ENCODE measurements around the gene ATPAF1.

The ATPAF1 gene

GRCh38 chr1:46690931-46691421 is 22.8 kb upstream of the ATPAF1 start (continued):
- TF ChIP-seq ZSCAN5A (tag by site-specific recombination; IDR thresholded peaks at IDR 0.05) (no peak), BCL11A (tag by site-specific recombination; IDR thresholded peaks at IDR 0.05; ENCODE audit: low read depth) (no peak), ZNF140 (tag by site-specific recombination; IDR thresholded peaks at IDR 0.05) (no peak), ZNF629 (tag by site-specific recombination; IDR thresholded peaks at IDR 0.05) (peak; percentile 60), ZNF621 (tag by site-specific recombination; IDR thresholded peaks at IDR 0.05) (no peak), ZNF335 (tag by site-specific recombination; conservative IDR thresholded peaks at IDR 0.05) (no peak), SCRT2 (tag by site-specific recombination; IDR thresholded peaks at IDR 0.05) (peak; percentile 92), ZNF48 (tag by site-specific recombination; IDR thresholded peaks at IDR 0.05) (no peak), ZNF350 (tag by site-specific recombination; IDR thresholded peaks at IDR 0.05) (no peak), ZNF280D (tag by site-specific recombination; IDR thresholded peaks at IDR 0.05) (no peak), HOXD13 (CRISPR knock-in tag; IDR thresholded peaks at IDR 0.05; ENCODE audit: borderline replicate concordance) (no peak), ZNF664 (tag by site-specific recombination; IDR thresholded peaks at IDR 0.05) (no peak), ZNF174 (tag by site-specific recombination; IDR thresholded peaks at IDR 0.05) (no peak), KLF10 (tag by site-specific recombination; IDR thresholded peaks at IDR 0.05) (peak; percentile 63), ZNF416 (tag by site-specific recombination; IDR thresholded peaks at IDR 0.05) (no peak), ZNF830 (tag by site-specific recombination; IDR thresholded peaks at IDR 0.05; ENCODE audit: low read depth) (no peak), ZFP69B (tag by site-specific recombination; IDR thresholded peaks at IDR 0.05) (no peak), ZNF10 (tag by site-specific recombination; IDR thresholded peaks at IDR 0.05) (0 out of 2 replicates have a peak, but pooled peaks have one; percentile 19), MEIS1 (CRISPR knock-in tag; IDR thresholded peaks at IDR 0.05; ENCODE audit: borderline replicate concordance) (no peak), ZNF211 (tag by site-specific recombination; IDR thresholded peaks at IDR 0.05; ENCODE audit: low read depth) (no peak), WT1 (tag by site-specific recombination; IDR thresholded peaks at IDR 0.05) (peak; percentile 39), ZNF544 (tag by site-specific recombination; IDR thresholded peaks at IDR 0.05) (no peak), ZBTB20 (tag by site-specific recombination; IDR thresholded peaks at IDR 0.05) (no peak), ZBTB8A (tag by site-specific recombination; IDR thresholded peaks at IDR 0.05) (peak; percentile 37), GFI1B (tag by site-specific recombination; IDR thresholded peaks at IDR 0.05) (peak; percentile 71)
- TF ChIP-seq, protein P1, sequence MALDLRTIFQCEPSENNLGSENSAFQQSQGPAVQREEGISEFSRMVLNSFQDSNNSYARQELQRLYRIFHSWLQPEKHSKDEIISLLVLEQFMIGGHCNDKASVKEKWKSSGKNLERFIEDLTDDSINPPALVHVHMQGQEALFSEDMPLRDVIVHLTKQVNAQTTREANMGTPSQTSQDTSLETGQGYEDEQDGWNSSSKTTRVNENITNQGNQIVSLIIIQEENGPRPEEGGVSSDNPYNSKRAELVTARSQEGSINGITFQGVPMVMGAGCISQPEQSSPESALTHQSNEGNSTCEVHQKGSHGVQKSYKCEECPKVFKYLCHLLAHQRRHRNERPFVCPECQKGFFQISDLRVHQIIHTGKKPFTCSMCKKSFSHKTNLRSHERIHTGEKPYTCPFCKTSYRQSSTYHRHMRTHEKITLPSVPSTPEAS (tag by site-specific recombination; IDR thresholded peaks at IDR 0.05), result no peak
- TF ChIP-seq, protein P2, sequence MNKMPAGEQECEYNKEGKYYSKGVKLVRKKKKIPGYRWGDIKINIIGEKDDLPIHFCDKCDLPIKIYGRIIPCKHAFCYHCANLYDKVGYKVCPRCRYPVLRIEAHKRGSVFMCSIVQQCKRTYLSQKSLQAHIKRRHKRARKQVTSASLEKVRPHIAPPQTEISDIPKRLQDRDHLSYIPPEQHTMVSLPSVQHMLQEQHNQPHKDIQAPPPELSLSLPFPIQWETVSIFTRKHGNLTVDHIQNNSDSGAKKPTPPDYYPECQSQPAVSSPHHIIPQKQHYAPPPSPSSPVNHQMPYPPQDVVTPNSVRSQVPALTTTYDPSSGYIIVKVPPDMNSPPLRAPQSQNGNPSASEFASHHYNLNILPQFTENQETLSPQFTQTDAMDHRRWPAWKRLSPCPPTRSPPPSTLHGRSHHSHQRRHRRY (tag by site-specific recombination; IDR thresholded peaks at IDR 0.05), result no peak
- TF ChIP-seq, protein P3, sequence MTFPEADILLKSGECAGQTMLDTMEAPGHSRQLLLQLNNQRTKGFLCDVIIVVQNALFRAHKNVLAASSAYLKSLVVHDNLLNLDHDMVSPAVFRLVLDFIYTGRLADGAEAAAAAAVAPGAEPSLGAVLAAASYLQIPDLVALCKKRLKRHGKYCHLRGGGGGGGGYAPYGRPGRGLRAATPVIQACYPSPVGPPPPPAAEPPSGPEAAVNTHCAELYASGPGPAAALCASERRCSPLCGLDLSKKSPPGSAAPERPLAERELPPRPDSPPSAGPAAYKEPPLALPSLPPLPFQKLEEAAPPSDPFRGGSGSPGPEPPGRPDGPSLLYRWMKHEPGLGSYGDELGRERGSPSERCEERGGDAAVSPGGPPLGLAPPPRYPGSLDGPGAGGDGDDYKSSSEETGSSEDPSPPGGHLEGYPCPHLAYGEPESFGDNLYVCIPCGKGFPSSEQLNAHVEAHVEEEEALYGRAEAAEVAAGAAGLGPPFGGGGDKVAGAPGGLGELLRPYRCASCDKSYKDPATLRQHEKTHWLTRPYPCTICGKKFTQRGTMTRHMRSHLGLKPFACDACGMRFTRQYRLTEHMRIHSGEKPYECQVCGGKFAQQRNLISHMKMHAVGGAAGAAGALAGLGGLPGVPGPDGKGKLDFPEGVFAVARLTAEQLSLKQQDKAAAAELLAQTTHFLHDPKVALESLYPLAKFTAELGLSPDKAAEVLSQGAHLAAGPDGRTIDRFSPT (tag by site-specific recombination; IDR thresholded peaks at IDR 0.05), result no peak
- TF ChIP-seq, protein P4, sequence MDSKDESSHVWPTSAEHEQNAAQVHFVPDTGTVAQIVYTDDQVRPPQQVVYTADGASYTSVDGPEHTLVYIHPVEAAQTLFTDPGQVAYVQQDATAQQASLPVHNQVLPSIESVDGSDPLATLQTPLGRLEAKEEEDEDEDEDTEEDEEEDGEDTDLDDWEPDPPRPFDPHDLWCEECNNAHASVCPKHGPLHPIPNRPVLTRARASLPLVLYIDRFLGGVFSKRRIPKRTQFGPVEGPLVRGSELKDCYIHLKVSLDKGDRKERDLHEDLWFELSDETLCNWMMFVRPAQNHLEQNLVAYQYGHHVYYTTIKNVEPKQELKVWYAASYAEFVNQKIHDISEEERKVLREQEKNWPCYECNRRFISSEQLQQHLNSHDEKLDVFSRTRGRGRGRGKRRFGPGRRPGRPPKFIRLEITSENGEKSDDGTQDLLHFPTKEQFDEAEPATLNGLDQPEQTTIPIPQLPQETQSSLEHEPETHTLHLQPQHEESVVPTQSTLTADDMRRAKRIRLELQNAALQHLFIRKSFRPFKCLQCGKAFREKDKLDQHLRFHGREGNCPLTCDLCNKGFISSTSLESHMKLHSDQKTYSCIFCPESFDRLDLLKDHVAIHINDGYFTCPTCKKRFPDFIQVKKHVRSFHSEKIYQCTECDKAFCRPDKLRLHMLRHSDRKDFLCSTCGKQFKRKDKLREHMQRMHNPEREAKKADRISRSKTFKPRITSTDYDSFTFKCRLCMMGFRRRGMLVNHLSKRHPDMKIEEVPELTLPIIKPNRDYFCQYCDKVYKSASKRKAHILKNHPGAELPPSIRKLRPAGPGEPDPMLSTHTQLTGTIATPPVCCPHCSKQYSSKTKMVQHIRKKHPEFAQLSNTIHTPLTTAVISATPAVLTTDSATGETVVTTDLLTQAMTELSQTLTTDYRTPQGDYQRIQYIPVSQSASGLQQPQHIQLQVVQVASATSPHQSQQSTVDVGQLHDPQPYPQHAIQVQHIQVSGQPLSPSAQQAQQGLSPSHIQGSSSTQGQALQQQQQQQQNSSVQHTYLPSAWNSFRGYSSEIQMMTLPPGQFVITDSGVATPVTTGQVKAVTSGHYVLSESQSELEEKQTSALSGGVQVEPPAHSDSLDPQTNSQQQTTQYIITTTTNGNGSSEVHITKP (tag by site-specific recombination; IDR thresholded peaks at IDR 0.05), result no peak

All from HEK293 (cell line).